ENCODE data around the gene HSD11B1.
A peak's percentile ranks its signal among the peaks of the same experiment; 100 is the strongest.

HSD11B1 gene

DNA sequence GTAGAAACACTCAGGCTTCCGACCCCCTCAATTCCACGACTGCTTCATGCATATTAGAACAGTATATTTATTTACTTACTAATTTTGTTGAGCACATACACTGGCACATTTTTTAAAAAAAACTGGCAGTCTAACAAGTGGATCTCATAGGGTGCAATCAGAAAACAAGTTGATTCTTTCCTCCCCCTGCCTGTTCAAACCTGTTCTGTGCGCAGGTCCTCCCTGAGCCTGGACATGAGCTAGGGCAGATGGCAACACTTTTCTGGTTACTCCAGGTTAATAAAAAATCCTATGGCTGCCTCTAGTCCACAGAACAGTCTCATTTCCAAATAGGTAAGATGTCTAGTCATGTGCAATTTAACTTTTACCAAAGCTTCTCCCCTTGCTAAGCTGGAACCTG lies 18.6 kb downstream of the HSD11B1 start:
- Mint-ChIP-seq H3K27me3 (no peaks in the 10 kb centered on the region), H3K27ac (no peak overlapping the region)

DNA sequence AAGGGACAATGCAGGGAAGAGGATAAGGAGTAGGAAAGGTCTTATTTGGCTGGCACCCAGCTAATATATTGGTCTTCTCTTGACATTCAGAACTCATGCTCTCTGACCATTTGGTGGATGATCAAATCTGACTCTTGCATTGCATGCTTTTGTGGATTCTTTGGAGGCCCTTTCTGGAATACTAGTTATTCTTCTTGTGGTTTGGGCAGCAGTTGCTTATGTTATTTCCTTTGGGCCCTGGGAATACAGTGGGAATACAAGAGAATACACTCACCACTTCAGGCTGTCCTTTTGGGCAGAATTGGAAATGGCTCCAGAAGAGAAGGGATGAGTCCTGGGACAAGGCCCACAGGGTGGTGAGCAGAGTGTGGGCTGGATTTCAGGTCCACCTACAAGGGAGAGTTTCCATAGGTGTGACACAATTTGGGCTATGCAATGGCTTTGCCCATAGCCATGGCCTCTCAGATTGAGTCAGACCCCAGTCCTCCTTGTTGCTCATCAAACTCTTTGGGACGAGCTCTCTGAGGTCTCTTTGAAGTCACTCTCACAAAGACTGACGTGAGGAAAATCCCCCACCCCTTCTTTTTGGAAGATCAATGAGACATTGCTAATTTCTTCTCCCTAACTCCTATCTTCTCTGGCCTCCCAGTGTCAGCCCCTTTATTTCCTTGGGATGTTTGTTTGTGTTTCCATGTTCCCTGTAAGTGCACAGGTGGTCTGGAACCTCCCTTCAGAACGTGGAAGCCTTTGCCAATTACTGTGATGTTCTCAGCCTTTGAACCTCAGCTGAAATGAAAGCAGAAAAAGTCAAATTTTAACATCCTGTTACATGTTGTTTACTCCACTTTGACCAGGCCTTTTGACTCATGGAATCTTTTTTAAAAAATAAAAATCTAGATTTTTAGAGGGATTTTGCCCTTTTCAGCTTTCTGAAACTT lies 19.4 kb downstream of the HSD11B1 start:
- ATAC-seq (replicated peaks) = no peak
- no peak overlapping the region for H3K4me3 Mint-ChIP-seq

More for the DNA sequence above, 18.6 kb downstream of the HSD11B1 start:
- H3K4me3 Mint-ChIP-seq = no peak overlapping the region
- peaks cover 5% of the 10 kb centered on the region for H3K36me3 Mint-ChIP-seq (ENCODE audit: insufficient read depth)
- DNase-seq (no peak), ATAC-seq (replicated peaks) (no peak)
- peaks cover 2 to 3% of the 10 kb centered on the region in 2 donors for H3K4me1 Mint-ChIP-seq (ENCODE audit: low read depth in 2 of 2)
- H3K9me3 Mint-ChIP-seq = no peaks in the 10 kb centered on the region

DNA sequence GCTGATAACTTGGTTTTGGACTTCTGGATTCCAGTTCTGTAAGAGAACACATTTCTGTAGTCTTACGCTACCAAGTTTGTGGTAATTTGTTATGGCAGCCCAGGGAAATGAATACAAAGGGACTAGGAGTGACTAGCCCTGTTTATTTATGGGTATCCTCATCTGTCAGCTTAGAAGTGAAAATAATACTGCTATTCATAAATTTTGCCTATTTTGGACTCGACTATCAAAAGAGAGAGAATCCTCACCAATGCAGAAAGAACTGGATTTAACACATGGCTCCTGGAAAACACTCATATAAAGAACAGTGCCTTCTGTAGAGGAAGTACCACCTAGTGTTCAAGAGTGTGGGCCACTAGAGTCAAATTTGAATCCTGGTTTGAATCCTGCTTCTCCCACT lies 22.6 kb downstream of the HSD11B1 start:
- DNase-seq = no peak
- Mint-ChIP-seq H3K36me3 (ENCODE audit: insufficient read depth) (no peaks in the 10 kb centered on the region), H3K4me1 (ENCODE audit: low read depth in 2 of 2) (peaks cover 2 to 3% of the 10 kb centered on the region in 2 donors), H3K27ac (no peak overlapping the region), H3K4me3 (no peak overlapping the region), H3K27me3 (no peaks in the 10 kb centered on the region), H3K9me3 (no peaks in the 10 kb centered on the region)
- ATAC-seq (replicated peaks) = no peak

More for the DNA sequence above, 19.4 kb downstream of the HSD11B1 start:
- no peak for DNase-seq
- H3K27me3 Mint-ChIP-seq = no peaks in the 10 kb centered on the region
- H3K4me1 Mint-ChIP-seq (ENCODE audit: low read depth in 2 of 2) = peaks cover 2 to 3% of the 10 kb centered on the region in 2 donors
- H3K9me3 Mint-ChIP-seq = no peaks in the 10 kb centered on the region
- no peak overlapping the region for H3K27ac Mint-ChIP-seq
- H3K36me3 Mint-ChIP-seq (ENCODE audit: insufficient read depth) = peaks cover 5% of the 10 kb centered on the region

DNA sequence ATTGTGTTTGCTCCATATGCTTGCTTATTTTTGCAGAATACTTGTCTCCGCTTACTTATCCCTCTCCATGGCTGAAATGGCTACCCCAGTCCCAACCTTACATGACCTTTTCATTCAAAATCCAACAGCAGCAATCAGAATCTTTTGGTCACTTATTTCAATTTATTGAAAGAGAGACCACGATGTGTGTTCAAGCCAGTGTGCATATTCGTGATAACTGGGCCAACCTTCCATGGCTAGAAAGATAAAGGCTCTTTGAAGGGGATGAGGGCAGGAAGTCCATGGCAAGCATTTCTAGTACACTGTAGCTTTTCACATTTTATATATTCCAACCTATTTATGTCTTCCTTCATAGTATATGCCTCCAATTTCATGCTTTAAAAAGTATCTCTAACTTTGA lies 23.1 kb downstream of the HSD11B1 start:
- Mint-ChIP-seq H3K36me3 (ENCODE audit: insufficient read depth) (no peaks in the 10 kb centered on the region), H3K4me3 (no peak overlapping the region), H3K27ac (no peak overlapping the region), H3K4me1 (ENCODE audit: low read depth in 2 of 2) (peaks cover 2 to 3% of the 10 kb centered on the region in 2 donors), H3K27me3 (no peaks in the 10 kb centered on the region), H3K9me3 (no peaks in the 10 kb centered on the region)
- DNase-seq (no peak), ATAC-seq (replicated peaks) (no peak)

DNA sequence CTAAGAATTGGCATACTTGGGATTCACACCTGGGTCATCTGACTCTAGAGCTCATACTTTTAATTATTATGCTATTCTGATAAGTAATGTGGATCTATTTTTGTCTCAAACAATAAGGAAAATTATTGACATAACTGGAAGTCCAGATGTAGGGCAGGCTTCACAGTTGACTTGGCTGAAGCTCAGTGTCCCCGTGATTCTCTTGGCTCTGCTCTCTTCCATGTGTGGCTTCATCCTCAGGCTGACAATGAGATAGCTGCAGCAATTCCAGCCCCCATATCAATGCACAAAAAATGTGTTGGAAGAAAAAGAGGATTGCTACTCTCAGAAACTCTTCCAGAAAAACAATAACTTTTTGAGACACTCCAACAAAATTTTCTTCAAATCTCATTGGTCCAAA lies 23.8 kb downstream of the HSD11B1 start:
- no peak for DNase-seq
- ATAC-seq (replicated peaks) = no peak
- no peaks in the 10 kb centered on the region for H3K9me3 Mint-ChIP-seq
- no peak overlapping the region for H3K27ac Mint-ChIP-seq
- H3K27me3 Mint-ChIP-seq = no peaks in the 10 kb centered on the region
- H3K36me3 Mint-ChIP-seq (ENCODE audit: insufficient read depth) = no peaks in the 10 kb centered on the region
- no peak overlapping the region for H3K4me3 Mint-ChIP-seq
- H3K4me1 Mint-ChIP-seq (ENCODE audit: low read depth in 2 of 2) = peaks cover 2 to 3% of the 10 kb centered on the region in 2 donors

DNA sequence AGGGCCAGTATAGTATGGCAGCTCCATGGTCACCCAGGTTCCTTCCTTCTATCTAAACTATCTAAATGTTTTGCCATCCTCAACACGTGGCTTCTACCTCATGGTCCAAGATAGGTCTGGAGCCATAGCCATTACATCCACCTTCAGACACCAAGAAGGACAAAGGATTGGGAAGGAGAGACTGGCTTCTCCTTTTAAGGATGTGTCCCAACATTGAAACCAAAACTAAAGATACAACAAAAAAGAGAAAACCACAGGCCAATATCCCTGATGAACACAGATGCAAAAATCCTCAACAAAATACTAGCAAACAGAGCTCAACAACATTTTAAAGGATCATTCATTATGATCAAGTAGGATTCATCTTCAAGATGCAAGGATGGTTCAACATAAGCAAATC lies 24.8 kb downstream of the HSD11B1 start:
- Mint-ChIP-seq H3K27ac (no peak overlapping the region), H3K4me1 (ENCODE audit: low read depth in 2 of 2) (peaks cover 2 to 3% of the 10 kb centered on the region in 2 donors), H3K27me3 (no peaks in the 10 kb centered on the region), H3K9me3 (no peaks in the 10 kb centered on the region), H3K36me3 (ENCODE audit: insufficient read depth) (no peaks in the 10 kb centered on the region), H3K4me3 (no peak overlapping the region)
- ATAC-seq (replicated peaks) (no peak), DNase-seq (no peak)

DNA sequence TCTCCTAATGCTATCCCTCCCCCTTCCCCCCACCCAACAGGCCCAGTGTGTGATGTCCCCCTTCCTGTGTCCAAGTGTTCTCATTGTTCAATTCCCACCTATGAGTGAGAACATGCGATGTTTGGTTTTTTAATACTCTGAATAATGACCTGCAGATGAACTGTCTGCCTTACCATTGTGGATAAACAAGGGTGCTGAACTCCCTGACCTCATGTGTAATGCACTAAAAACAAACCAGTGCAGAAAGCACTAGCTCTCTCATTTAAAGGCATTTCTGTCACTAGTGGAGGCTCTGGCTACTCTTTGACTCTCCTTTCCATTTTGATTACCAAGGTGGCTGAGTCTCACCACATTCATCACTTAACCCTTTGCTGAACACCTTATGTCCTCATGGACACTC lies 28.1 kb downstream of the HSD11B1 start:
- no peak overlapping the region for H3K4me3 Mint-ChIP-seq
- no peaks in the 10 kb centered on the region for H3K36me3 Mint-ChIP-seq (ENCODE audit: insufficient read depth)
- H3K4me1 Mint-ChIP-seq (ENCODE audit: low read depth in 2 of 2) = no peaks in the 10 kb centered on the region
- no peaks in the 10 kb centered on the region for H3K9me3 Mint-ChIP-seq
- ATAC-seq (replicated peaks) (no peak), DNase-seq (no peak)
- H3K27ac Mint-ChIP-seq = no peak overlapping the region
- peaks cover 0 to 6% of the 10 kb centered on the region in 2 donors for H3K27me3 Mint-ChIP-seq

DNA sequence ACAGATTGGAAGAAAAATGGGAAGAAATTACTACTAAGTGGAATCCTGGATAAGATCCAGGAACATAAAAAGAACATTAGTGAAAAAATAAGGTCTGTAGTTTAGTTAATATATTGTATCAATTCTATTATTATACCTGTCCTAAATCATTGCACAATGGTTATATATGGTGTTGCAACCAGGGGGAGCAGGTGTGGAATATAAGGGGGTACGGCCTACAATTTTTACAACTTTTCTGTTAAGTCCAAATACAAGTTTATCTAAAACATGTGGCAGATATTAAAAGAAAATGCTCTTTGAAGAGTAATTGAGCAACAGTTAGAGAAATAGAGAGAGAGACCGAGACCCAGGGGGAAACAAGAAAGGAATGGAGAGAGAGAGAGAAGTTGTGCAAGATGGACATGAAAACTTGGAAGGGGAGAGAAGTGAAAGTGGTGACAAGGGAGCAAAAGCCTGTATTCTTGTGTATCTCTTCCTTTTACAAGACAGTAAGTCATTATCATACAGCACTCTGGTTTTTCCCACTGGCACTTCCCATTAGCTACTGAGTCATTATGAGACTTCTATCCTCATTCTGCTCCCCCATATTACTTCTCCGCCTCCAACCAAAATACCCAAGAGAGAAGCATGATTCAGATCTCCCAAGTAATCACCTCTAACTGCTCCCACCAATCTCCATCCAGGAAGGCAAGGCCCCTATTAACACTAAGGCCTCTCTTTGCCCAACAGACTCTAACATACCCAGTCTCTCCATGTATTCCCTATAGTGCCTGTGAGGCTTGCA lies 29.0 kb downstream of the HSD11B1 start:
- Mint-ChIP-seq H3K27me3 (peaks cover 0 to 6% of the 10 kb centered on the region in 2 donors), H3K27ac (no peak overlapping the region), H3K4me3 (no peak overlapping the region), H3K4me1 (ENCODE audit: low read depth in 2 of 2) (no peaks in the 10 kb centered on the region), H3K9me3 (no peaks in the 10 kb centered on the region), H3K36me3 (ENCODE audit: insufficient read depth) (no peaks in the 10 kb centered on the region)
- ATAC-seq (replicated peaks) (no peak), DNase-seq (no peak)

DNA sequence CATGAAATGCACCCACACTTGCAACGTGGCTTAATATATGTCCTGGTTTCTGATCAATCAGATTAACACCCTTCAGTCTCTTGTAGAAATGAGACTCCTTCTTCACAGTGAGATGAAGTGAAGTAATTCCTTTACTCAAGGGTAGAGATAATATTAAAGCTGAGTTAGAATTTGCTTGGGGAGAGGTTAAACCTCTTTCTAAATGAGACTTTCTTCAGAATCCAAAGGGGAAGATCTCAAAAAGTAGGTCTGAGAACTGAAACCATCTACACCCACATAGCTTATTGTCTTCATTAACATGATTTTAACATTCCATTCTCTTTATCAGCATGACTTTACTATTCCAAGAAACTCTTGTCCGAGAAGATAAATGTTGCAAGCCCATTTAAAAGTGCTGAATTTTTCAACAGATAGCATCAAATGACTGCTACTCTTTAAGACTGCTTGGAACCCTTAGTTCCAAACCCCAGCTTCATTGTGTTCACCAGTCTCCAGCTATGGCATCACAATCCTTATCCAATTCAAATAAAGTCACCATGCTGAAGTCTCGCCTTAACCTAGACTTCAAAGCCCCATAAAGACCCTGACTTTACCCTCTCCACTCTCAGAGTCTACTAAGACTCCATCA lies 32.0 kb downstream of the HSD11B1 start:
- DNase-seq = no peak
- no peaks in the 10 kb centered on the region for H3K9me3 Mint-ChIP-seq
- peaks cover 0 to 6% of the 10 kb centered on the region in 2 donors for H3K27me3 Mint-ChIP-seq
- no peak for ATAC-seq (replicated peaks)
- no peak overlapping the region for H3K4me3 Mint-ChIP-seq
- peaks cover 4% of the 10 kb centered on the region for H3K36me3 Mint-ChIP-seq (ENCODE audit: insufficient read depth)
- H3K27ac Mint-ChIP-seq = peak overlapping the region in 1 of 2 donors; percentile 29
- H3K4me1 Mint-ChIP-seq (ENCODE audit: low read depth in 2 of 2) = peaks cover 0 to under 1% of the 10 kb centered on the region in 2 donors

DNA sequence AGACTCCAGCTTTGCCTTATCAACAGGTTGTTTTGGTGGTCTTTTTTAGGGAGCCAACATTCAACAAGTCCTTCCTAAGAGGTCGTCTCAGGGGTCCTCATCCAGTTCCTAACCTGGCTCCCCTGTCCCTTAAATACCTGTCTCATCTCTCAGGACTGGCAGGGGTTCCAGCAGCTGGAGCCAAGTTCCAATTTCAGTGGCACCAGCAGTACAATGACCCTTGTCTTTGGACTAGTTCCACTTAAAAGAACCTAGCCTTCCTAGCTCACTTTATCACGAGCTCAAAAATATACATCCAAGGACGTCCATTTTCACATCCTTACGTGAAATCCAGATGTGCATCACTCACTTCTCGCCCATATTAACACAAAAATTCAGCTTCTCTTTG lies 32.5 kb downstream of the HSD11B1 start:
- ATAC-seq (replicated peaks) = no peak
- H3K27ac Mint-ChIP-seq = peak overlapping the region in 1 of 2 donors; percentile 29
- H3K27me3 Mint-ChIP-seq = peaks cover 0 to 6% of the 10 kb centered on the region in 2 donors
- DNase-seq = no peak
- H3K4me3 Mint-ChIP-seq = no peak overlapping the region
- no peaks in the 10 kb centered on the region for H3K9me3 Mint-ChIP-seq
- peaks cover 4% of the 10 kb centered on the region for H3K36me3 Mint-ChIP-seq (ENCODE audit: insufficient read depth)
- H3K4me1 Mint-ChIP-seq (ENCODE audit: low read depth in 2 of 2) = peaks cover 3 to 4% of the 10 kb centered on the region in 2 donors

DNA sequence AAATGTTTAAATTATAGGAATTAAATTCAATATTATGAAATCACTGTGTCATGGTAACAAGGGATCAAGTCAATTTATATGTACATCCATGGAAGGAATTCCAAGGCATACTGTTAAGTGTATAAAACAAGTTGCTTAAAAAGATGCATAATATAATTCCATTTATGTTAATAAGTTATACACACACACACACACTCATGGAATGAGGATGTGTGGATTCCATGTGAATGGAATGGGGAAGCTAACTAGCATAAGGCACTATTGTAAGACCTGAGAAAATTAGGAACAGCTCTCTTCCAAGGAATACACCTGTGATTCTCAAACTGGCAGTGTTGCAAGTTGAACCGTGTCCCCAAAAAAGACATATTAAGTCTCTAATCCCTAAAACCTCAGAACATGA lies 33.6 kb downstream of the HSD11B1 start:
- H3K27me3 Mint-ChIP-seq = peaks cover 0 to 6% of the 10 kb centered on the region in 2 donors
- H3K4me1 Mint-ChIP-seq (ENCODE audit: low read depth in 2 of 2) = peaks cover 3 to 7% of the 10 kb centered on the region in 2 donors
- no peak for ATAC-seq (replicated peaks)
- no peak for DNase-seq
- no peak overlapping the region for H3K4me3 Mint-ChIP-seq
- H3K9me3 Mint-ChIP-seq = no peaks in the 10 kb centered on the region
- peaks cover 4% of the 10 kb centered on the region for H3K36me3 Mint-ChIP-seq (ENCODE audit: insufficient read depth)
- H3K27ac Mint-ChIP-seq = no peak overlapping the region

DNA sequence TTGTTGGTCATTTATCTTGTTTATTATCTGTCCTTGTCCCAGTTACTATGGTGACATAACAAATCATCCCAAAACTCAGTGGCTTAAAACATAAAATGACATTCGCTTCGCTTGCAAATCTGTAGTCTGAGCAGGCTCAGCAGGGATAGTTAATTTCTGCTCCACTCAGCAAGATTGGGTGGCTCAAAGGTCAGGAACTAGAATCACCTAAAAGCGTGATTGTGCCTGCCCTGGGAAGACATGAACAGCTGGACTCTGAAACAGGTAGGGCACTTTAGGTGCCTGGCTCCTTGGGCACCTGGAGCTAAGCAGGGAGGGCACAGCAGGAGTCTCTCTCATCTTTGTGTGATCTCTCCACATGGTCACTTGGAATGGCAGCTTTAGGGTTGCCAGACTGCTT lies 36.5 kb downstream of the HSD11B1 start:
- Mint-ChIP-seq H3K27ac (no peak overlapping the region), H3K36me3 (ENCODE audit: insufficient read depth) (peaks cover 4% of the 10 kb centered on the region), H3K9me3 (no peaks in the 10 kb centered on the region), H3K4me3 (no peak overlapping the region), H3K4me1 (ENCODE audit: low read depth in 2 of 2) (peaks cover 3 to 7% of the 10 kb centered on the region in 2 donors), H3K27me3 (peaks cover 0 to 6% of the 10 kb centered on the region in 2 donors)
- ATAC-seq (replicated peaks) = no peak
- DNase-seq = no peak

DNA sequence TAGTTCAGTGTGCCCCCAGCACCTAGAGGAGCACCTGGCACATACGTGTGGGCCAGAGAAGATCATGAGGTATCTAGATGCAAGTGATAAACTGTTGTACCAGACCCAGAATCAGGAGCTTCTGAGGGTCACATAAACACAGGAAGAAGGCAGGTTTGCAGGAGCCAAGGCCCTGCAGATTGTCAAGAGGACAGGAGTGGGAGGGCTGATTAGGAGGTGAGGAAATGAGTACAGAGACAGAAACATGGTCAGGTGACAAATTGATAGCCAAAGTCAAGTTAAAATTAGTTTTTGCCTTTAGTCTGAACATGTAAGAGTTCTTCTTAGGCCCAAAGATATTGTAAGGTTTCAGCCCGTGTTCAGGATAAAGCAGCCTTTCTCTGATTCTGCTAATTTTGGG lies 37.2 kb downstream of the HSD11B1 start:
- peaks cover 0 to 6% of the 10 kb centered on the region in 2 donors for H3K27me3 Mint-ChIP-seq
- H3K4me3 Mint-ChIP-seq = no peak overlapping the region

More for the DNA sequence above, 37.2 kb downstream of the HSD11B1 start:
- ATAC-seq (replicated peaks) (no peak), DNase-seq (no peak)
- Mint-ChIP-seq H3K4me1 (ENCODE audit: low read depth in 2 of 2) (peaks cover 3 to 7% of the 10 kb centered on the region in 2 donors), H3K9me3 (no peaks in the 10 kb centered on the region), H3K27ac (peak overlapping the region in 1 of 2 donors; percentile 57), H3K36me3 (ENCODE audit: insufficient read depth) (peaks cover 4% of the 10 kb centered on the region)

All from effector memory CD8-positive, alpha-beta T cell (primary cell).